ENCODE results near the gene ZMYND10.

The ZMYND10 gene

DNA sequence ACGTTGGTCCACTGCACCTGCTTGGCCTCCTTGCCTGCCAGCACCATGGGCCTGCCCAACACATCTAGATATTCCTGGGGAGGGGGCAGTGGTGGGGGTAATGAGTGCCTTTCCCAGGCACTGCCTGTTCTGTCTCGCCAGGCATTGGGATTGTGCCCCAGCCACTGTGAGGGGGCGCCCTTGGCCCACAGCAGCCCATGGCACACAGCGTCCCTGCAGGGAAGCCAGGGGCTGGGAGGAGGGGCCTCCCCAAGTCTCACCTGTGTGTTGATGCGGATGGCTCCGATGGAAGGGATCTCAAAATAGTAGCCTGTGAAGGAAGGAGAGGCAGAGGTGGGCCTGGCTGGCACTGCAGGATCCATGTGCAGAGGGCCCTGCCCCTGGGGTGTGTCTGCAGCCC is 32.5 kb upstream of the ZMYND10 start:
- TF ChIP-seq FOXP2 (optimal IDR thresholded peaks at IDR 0.05; ENCODE audit: borderline replicate concordance, extremely low read depth, extremely low read length, insufficient read depth) (no peak), REST (IDR thresholded peaks at IDR 0.05; ENCODE audit: insufficient read depth in 1 of 2, low read depth in 2 of 2, low read length in 2 of 2) (no peak), POLR2AphosphoS5 (IDR thresholded peaks at IDR 0.05; ENCODE audit: low read depth, low read length) (no peak), SIN3A (IDR thresholded peaks at IDR 0.05; ENCODE audit: borderline replicate concordance, insufficient read depth, low read length) (no peak), TAF1 (IDR thresholded peaks at IDR 0.05; ENCODE audit: borderline replicate concordance, insufficient read depth, low read length) (no peak)

GRCh38 chr3:50375258-50375931 is 29.9 kb upstream of the ZMYND10 start:
- no peak for TF ChIP-seq POLR2AphosphoS5 (IDR thresholded peaks at IDR 0.05; ENCODE audit: low read depth, low read length)
- no peak for TF ChIP-seq FOXP2 (optimal IDR thresholded peaks at IDR 0.05; ENCODE audit: borderline replicate concordance, extremely low read depth, extremely low read length, insufficient read depth)
- no peak for TF ChIP-seq REST (IDR thresholded peaks at IDR 0.05; ENCODE audit: insufficient read depth in 1 of 2, low read depth in 2 of 2, low read length in 2 of 2)
- TF ChIP-seq SIN3A (IDR thresholded peaks at IDR 0.05; ENCODE audit: borderline replicate concordance, insufficient read depth, low read length) = no peak
- no peak for TF ChIP-seq TAF1 (IDR thresholded peaks at IDR 0.05; ENCODE audit: borderline replicate concordance, insufficient read depth, low read length)

- TF ChIP-seq TAF1 (IDR thresholded peaks at IDR 0.05; ENCODE audit: borderline replicate concordance, insufficient read depth, low read length) = no peak
- no peak for TF ChIP-seq REST (IDR thresholded peaks at IDR 0.05; ENCODE audit: insufficient read depth in 1 of 2, low read depth in 2 of 2, low read length in 2 of 2)
- TF ChIP-seq SIN3A (IDR thresholded peaks at IDR 0.05; ENCODE audit: borderline replicate concordance, insufficient read depth, low read length) = no peak
- no peak for TF ChIP-seq FOXP2 (optimal IDR thresholded peaks at IDR 0.05; ENCODE audit: borderline replicate concordance, extremely low read depth, extremely low read length, insufficient read depth)
- no peak for TF ChIP-seq POLR2AphosphoS5 (IDR thresholded peaks at IDR 0.05; ENCODE audit: low read depth, low read length)
Observed at GRCh38 chr3:50374363-50375257, 29.1 kb upstream of the ZMYND10 start.

GRCh38 chr3:50373146-50374051 is 27.9 kb upstream of the ZMYND10 start:
- no peak for TF ChIP-seq TAF1 (IDR thresholded peaks at IDR 0.05; ENCODE audit: borderline replicate concordance, insufficient read depth, low read length)
- TF ChIP-seq REST (IDR thresholded peaks at IDR 0.05; ENCODE audit: insufficient read depth in 1 of 2, low read depth in 2 of 2, low read length in 2 of 2) = no peak
- TF ChIP-seq POLR2AphosphoS5 (IDR thresholded peaks at IDR 0.05; ENCODE audit: low read depth, low read length) = no peak
- TF ChIP-seq FOXP2 (optimal IDR thresholded peaks at IDR 0.05; ENCODE audit: borderline replicate concordance, extremely low read depth, extremely low read length, insufficient read depth) = no peak
- no peak for TF ChIP-seq SIN3A (IDR thresholded peaks at IDR 0.05; ENCODE audit: borderline replicate concordance, insufficient read depth, low read length)
